Measurements from ENCODE around the gene CSNK1D. TPM values are rescaled to one million over a fixed set of nuclear protein-coding genes. Genes with fewer than 3 reads are reported as not detected.

Gene CSNK1D
- total and polyA plus RNA-seq, 10 of the 15 experiments (the other 5 are each of a cell fraction or from before 2014, with no cell fraction given), result 5.7 to 105 (median 58.1) TPM

DNA sequence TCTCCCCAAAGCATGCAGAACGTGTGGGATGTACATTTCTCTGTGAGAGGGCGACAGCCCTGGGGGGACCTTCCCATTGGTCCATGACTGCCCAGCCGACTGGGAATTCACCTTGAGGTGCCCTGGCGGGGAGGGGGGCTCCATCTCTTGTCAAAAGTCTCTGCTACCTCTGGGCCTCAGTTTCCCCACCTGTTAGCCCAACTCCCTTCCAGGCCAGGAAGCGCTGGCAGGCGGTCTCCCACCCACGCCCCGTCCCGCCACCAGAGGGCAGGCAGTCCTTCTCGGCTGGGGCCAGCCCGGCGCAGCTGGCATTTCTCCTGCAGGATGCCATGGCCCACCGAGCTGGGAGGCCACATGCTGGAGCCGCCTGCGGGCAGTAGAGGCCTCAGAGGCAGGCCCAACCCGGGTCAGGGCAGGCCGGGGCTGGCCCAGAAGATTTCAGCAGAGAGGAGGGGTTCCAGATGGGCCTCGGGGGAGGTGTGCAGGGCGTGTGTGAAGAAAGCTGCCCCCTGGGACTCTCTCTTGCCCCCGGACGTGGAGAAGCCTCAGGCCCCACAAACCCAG, 27.3 kb upstream of the CSNK1D start (continued):
- TF ChIP-seq, protein P1, sequence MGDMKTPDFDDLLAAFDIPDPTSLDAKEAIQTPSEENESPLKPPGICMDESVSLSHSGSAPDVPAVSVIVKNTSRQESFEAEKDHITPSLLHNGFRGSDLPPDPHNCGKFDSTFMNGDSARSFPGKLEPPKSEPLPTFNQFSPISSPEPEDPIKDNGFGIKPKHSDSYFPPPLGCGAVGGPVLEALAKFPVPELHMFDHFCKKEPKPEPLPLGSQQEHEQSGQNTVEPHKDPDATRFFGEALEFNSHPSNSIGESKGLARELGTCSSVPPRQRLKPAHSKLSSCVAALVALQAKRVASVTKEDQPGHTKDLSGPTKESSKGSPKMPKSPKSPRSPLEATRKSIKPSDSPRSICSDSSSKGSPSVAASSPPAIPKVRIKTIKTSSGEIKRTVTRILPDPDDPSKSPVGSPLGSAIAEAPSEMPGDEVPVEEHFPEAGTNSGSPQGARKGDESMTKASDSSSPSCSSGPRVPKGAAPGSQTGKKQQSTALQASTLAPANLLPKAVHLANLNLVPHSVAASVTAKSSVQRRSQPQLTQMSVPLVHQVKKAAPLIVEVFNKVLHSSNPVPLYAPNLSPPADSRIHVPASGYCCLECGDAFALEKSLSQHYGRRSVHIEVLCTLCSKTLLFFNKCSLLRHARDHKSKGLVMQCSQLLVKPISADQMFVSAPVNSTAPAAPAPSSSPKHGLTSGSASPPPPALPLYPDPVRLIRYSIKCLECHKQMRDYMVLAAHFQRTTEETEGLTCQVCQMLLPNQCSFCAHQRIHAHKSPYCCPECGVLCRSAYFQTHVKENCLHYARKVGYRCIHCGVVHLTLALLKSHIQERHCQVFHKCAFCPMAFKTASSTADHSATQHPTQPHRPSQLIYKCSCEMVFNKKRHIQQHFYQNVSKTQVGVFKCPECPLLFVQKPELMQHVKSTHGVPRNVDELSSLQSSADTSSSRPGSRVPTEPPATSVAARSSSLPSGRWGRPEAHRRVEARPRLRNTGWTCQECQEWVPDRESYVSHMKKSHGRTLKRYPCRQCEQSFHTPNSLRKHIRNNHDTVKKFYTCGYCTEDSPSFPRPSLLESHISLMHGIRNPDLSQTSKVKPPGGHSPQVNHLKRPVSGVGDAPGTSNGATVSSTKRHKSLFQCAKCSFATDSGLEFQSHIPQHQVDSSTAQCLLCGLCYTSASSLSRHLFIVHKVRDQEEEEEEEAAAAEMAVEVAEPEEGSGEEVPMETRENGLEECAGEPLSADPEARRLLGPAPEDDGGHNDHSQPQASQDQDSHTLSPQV (IDR thresholded peaks at IDR 0.05), result 0 out of 2 replicates have a peak, but pooled peaks have one; percentile 67
- TF ChIP-seq, protein P2, sequence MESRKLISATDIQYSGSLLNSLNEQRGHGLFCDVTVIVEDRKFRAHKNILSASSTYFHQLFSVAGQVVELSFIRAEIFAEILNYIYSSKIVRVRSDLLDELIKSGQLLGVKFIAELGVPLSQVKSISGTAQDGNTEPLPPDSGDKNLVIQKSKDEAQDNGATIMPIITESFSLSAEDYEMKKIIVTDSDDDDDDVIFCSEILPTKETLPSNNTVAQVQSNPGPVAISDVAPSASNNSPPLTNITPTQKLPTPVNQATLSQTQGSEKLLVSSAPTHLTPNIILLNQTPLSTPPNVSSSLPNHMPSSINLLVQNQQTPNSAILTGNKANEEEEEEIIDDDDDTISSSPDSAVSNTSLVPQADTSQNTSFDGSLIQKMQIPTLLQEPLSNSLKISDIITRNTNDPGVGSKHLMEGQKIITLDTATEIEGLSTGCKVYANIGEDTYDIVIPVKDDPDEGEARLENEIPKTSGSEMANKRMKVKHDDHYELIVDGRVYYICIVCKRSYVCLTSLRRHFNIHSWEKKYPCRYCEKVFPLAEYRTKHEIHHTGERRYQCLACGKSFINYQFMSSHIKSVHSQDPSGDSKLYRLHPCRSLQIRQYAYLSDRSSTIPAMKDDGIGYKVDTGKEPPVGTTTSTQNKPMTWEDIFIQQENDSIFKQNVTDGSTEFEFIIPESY (IDR thresholded peaks at IDR 0.05), result peak; percentile 89; the same call in 1 of the 2 replicates
- TF ChIP-seq, protein P3, sequence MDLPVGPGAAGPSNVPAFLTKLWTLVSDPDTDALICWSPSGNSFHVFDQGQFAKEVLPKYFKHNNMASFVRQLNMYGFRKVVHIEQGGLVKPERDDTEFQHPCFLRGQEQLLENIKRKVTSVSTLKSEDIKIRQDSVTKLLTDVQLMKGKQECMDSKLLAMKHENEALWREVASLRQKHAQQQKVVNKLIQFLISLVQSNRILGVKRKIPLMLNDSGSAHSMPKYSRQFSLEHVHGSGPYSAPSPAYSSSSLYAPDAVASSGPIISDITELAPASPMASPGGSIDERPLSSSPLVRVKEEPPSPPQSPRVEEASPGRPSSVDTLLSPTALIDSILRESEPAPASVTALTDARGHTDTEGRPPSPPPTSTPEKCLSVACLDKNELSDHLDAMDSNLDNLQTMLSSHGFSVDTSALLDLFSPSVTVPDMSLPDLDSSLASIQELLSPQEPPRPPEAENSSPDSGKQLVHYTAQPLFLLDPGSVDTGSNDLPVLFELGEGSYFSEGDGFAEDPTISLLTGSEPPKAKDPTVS (IDR thresholded peaks at IDR 0.05; ENCODE audit: low read depth, low read length), result no peak
- TF ChIP-seq, protein P4, sequence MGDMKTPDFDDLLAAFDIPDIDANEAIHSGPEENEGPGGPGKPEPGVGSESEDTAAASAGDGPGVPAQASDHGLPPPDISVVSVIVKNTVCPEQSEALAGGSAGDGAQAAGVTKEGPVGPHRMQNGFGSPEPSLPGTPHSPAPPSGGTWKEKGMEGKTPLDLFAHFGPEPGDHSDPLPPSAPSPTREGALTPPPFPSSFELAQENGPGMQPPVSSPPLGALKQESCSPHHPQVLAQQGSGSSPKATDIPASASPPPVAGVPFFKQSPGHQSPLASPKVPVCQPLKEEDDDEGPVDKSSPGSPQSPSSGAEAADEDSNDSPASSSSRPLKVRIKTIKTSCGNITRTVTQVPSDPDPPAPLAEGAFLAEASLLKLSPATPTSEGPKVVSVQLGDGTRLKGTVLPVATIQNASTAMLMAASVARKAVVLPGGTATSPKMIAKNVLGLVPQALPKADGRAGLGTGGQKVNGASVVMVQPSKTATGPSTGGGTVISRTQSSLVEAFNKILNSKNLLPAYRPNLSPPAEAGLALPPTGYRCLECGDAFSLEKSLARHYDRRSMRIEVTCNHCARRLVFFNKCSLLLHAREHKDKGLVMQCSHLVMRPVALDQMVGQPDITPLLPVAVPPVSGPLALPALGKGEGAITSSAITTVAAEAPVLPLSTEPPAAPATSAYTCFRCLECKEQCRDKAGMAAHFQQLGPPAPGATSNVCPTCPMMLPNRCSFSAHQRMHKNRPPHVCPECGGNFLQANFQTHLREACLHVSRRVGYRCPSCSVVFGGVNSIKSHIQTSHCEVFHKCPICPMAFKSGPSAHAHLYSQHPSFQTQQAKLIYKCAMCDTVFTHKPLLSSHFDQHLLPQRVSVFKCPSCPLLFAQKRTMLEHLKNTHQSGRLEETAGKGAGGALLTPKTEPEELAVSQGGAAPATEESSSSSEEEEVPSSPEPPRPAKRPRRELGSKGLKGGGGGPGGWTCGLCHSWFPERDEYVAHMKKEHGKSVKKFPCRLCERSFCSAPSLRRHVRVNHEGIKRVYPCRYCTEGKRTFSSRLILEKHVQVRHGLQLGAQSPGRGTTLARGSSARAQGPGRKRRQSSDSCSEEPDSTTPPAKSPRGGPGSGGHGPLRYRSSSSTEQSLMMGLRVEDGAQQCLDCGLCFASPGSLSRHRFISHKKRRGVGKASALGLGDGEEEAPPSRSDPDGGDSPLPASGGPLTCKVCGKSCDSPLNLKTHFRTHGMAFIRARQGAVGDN (IDR thresholded peaks at IDR 0.05), result peak; percentile 98
- peak; percentile 34; the same call in 1 of the 2 replicates for TF ChIP-seq NBN (IDR thresholded peaks at IDR 0.05)
- TF ChIP-seq ZNF274 (IDR thresholded peaks at IDR 0.05; ENCODE audit: insufficient read depth, insufficient read length), result no peak
- TF ChIP-seq MTA2 (IDR thresholded peaks at IDR 0.05; ENCODE audit: low read depth), result no peak
- no peak for TF ChIP-seq NR2C1 (IDR thresholded peaks at IDR 0.05)
- no peak for TF ChIP-seq RUNX3 (IDR thresholded peaks at IDR 0.05; ENCODE audit: low read length)
- no peak for TF ChIP-seq PRDM15 (CRISPR knock-in tag; IDR thresholded peaks at IDR 0.05)
- TF ChIP-seq TCF12 (IDR thresholded peaks at IDR 0.05; ENCODE audit: low read depth, low read length), result peak; percentile 75; the same call in 1 of the 2 replicates
- TF ChIP-seq SRF (IDR thresholded peaks at IDR 0.05; ENCODE audit: low read depth in 2 of 2, low read length in 2 of 2), result 0 out of 4 replicates have a peak, but pooled peaks of 1 of the 2 experiments have one; percentile 18
- no peak for TF ChIP-seq CHD4 (IDR thresholded peaks at IDR 0.05)
- TF ChIP-seq SMAD5 (IDR thresholded peaks at IDR 0.05; ENCODE audit: low read depth), result no peak

Data from GM12878 (cell line).